ENCODE results near the gene DCHS2. TPM values are rescaled to one million over a fixed set of nuclear protein-coding genes. Genes with fewer than 3 reads are reported as not detected.

The DCHS2 gene
- total and polyA plus RNA-seq, 2 of the 8 experiments (the other 6 are each of a cell fraction or from before 2014, with no cell fraction given): 0.54 to 2.6 TPM

DNA sequence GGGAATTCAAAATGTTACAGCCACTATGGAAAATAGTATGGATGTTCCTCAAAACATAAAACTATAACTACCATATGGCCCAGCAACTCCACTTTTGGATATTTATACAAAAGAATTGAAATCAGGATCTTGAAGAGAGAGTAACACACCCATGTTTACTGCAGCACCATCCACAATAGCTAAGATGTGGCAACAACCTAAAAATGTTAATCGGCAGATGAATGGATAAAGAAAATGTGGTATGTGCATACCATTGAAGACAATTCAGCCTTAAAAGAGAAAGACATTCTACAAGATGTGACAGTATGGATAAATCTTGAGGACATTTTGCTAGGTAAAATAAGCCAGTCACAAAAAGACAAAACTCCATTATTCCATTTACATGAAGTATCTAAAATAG, 171.9 kb downstream of the DCHS2 start:
- no peak overlapping the region for H2BK120ac ChIP-seq (replicated peaks; ENCODE audit: low read depth, low read length)
- H3K9me3 ChIP-seq (ENCODE audit: insufficient read depth in 2 of 2, low read depth in 1 of 2, low read length in 1 of 2): no peaks in the 10 kb centered on the region; a peak in 1 of 4 replicates
- H3K9ac ChIP-seq (replicated peaks in 1 of 4; ENCODE audit: extremely low read depth in 1 of 4, low read depth in 3 of 4, low read length in 3 of 4): no peak overlapping the region
- no peak overlapping the region for H2BK20ac ChIP-seq (ENCODE audit: low read length)
- H2BK15ac ChIP-seq (ENCODE audit: low read length): no peak overlapping the region
- H3K27ac ChIP-seq (ENCODE audit: low read depth, low read length): no peak overlapping the region
- WGBS, 2 experiments (ENCODE audit: extremely low coverage in 1 of 2, insufficient coverage in 1 of 2, insufficient read length in 1 of 2, insufficient replicate concordance in 2 of 2, low coverage in 1 of 2, low lambda C conversion rate in 2 of 2, missing lambda C conversion rate in 1 of 2): 86% methylated on average over 1 of the region's 1 CpG; no CpG with 5 or more reads in 1 of the 2 experiments
- no peak for DNase-seq (ENCODE audit: low read depth in 1 of 2, low spot score in 2 of 2)
- H4K20me1 ChIP-seq (replicated peaks in 1 of 2; ENCODE audit: control insufficient read depth in 1 of 2, insufficient read depth in 2 of 2, low read length in 2 of 2): no peaks in the 10 kb centered on the region
- H3K23ac ChIP-seq (ENCODE audit: insufficient read length): no peak overlapping the region
- no peak overlapping the region for H4K91ac ChIP-seq (replicated peaks; ENCODE audit: insufficient read length, low read length)
- CTCF ChIA-PET (ENCODE audit: partially characterized antibody): no interaction called here
- no peak overlapping the region for H2AK5ac ChIP-seq (ENCODE audit: low read depth, low read length)
- no peak overlapping the region for H3K4ac ChIP-seq (replicated peaks; ENCODE audit: insufficient read length, low read depth, low read length)
- no peak overlapping the region for H3K18ac ChIP-seq (ENCODE audit: extremely low read depth, low read length)
- no peak overlapping the region for H2AFZ ChIP-seq (ENCODE audit: low read length)
- H3K79me2 ChIP-seq (ENCODE audit: control insufficient read depth in 1 of 2, insufficient read depth in 2 of 2, low read length in 2 of 2): no peaks in the 10 kb centered on the region
- no peak overlapping the region for H4K8ac ChIP-seq (ENCODE audit: extremely low read depth, insufficient read depth, low read length)
- H3K36me3 ChIP-seq (ENCODE audit: control insufficient read depth in 2 of 4, insufficient read depth in 4 of 4, low read length in 3 of 4): no peaks in the 10 kb centered on the region
- POLR2A ChIA-PET (ENCODE audit: partially characterized antibody): no interaction called here
- no peak overlapping the region for H2BK12ac ChIP-seq (ENCODE audit: low read depth, low read length)
- H3K27me3 ChIP-seq (replicated peaks in 1 of 4; ENCODE audit: control insufficient read depth in 3 of 4, extremely low read depth in 1 of 4, insufficient read depth in 3 of 4, low read length in 3 of 4): no peaks in the 10 kb centered on the region
- H3K4me3 ChIP-seq (ENCODE audit: extremely low read depth in 1 of 4, insufficient read depth in 2 of 4, low read depth in 3 of 4, low read length in 4 of 4): no peak overlapping the region
- no peak overlapping the region for H3K14ac ChIP-seq (ENCODE audit: insufficient read length)
- no peak overlapping the region for H3K4me2 ChIP-seq (ENCODE audit: insufficient read depth in 1 of 2, low read depth in 2 of 2, low read length in 2 of 2)
- no peaks in the 10 kb centered on the region for H3K23me2 ChIP-seq (ENCODE audit: low read depth, low read length)
- no peak overlapping the region for H3K56ac ChIP-seq (replicated peaks; ENCODE audit: insufficient read length, low read depth, low read length)
- no peak for FAIRE-seq
- no peak overlapping the region for H2BK5ac ChIP-seq (ENCODE audit: low read depth, low read length)
- no peak overlapping the region for H4K5ac ChIP-seq (ENCODE audit: insufficient read length, low read depth, low read length)
- H3K4me1 ChIP-seq (replicated peaks in 1 of 4; ENCODE audit: control insufficient read depth in 3 of 4, insufficient read depth in 4 of 4, low read length in 3 of 4): no peaks in the 10 kb centered on the region
- H3K79me1 ChIP-seq (ENCODE audit: low read depth, low read length): no peaks in the 10 kb centered on the region
- no peak for TF ChIP-seq RAD21 (IDR thresholded peaks at IDR 0.05 in 1 of 2, conservative IDR thresholded peaks at IDR 0.05 in 1 of 2; ENCODE audit: low read depth in 2 of 2, low read length in 2 of 2)
- no peak for TF ChIP-seq RXRA (IDR thresholded peaks at IDR 0.05; ENCODE audit: insufficient read depth, low read depth, low read length)
- TF ChIP-seq TAF1 (IDR thresholded peaks at IDR 0.05; ENCODE audit: low read depth, low read length): no peak
- no peak for TF ChIP-seq GABPA (IDR thresholded peaks at IDR 0.05; ENCODE audit: borderline replicate concordance, insufficient read depth, low read length)
- no peak for TF ChIP-seq JUND (IDR thresholded peaks at IDR 0.05; ENCODE audit: low read length)
- no peak for TF ChIP-seq TCF12 (IDR thresholded peaks at IDR 0.05; ENCODE audit: low read depth, low read length)
- TF ChIP-seq SRF (IDR thresholded peaks at IDR 0.05; ENCODE audit: low read depth, low read length): no peak
- TF ChIP-seq POLR2AphosphoS5 (IDR thresholded peaks at IDR 0.05; ENCODE audit: low read depth, low read length): no peak
- no peak for TF ChIP-seq PHF8 (conservative IDR thresholded peaks at IDR 0.05; ENCODE audit: low read depth, low read length)
- TF ChIP-seq SIX5 (IDR thresholded peaks at IDR 0.05; ENCODE audit: low read depth, low read length): no peak
- no peak for TF ChIP-seq NANOG (IDR thresholded peaks at IDR 0.05; ENCODE audit: insufficient read depth, low read depth, low read length, poor library complexity, severe bottlenecking)
- no peak for TF ChIP-seq BRCA1 (IDR thresholded peaks at IDR 0.05; ENCODE audit: low read depth, low read length)
- TF ChIP-seq SP1 (IDR thresholded peaks at IDR 0.05; ENCODE audit: low read depth, low read length): no peak
- no peak for TF ChIP-seq FOSL1 (IDR thresholded peaks at IDR 0.05; ENCODE audit: insufficient read depth, low read depth, low read length)
- no peak for TF ChIP-seq YY1 (IDR thresholded peaks at IDR 0.05; ENCODE audit: low read depth, low read length)
- no peak for TF ChIP-seq POU5F1 (IDR thresholded peaks at IDR 0.05; ENCODE audit: low read depth, low read length)

Measured in H1 (cell line).